Mesendoderm (in vitro differentiated cells): ENCODE measurements around the gene PAX5.

ENCODE experiments used
- DNase-seq: peaks from one replicate; pipeline ENCODE4 v3.0.0; 2013
- H2AK5ac ChIP-seq: 2 replicates; pipeline ENCODE4 v1.6.1; 2013; ENCODE audit warnings: low read length, inconsistent platforms
- H2BK120ac ChIP-seq: 2 replicates; pipeline ENCODE4 v1.6.1; 2013; ENCODE audit warnings: low read depth, mild to moderate bottlenecking, low read length, moderate library complexity, mixed read lengths
- H2BK15ac ChIP-seq: replicated peaks from 2 replicates; pipeline ENCODE4 v1.6.1; 2013; ENCODE audit warnings: low read depth, mild to moderate bottlenecking, moderate library complexity
- H2BK5ac ChIP-seq: 2 replicates; pipeline ENCODE4 v1.6.1; 2013; ENCODE audit warnings: low read length, inconsistent platforms
- H3K18ac ChIP-seq: 2 replicates; pipeline ENCODE4 v1.6.1; 2013; ENCODE audit warnings: mild to moderate bottlenecking, low read length, mixed read lengths
- H3K23ac ChIP-seq: one replicate; pipeline ENCODE4 v1.6.1; 2013; ENCODE audit warnings: low read length
- H3K27ac ChIP-seq: 2 replicates; pipeline ENCODE4 v1.5.1; 2013; ENCODE audit warnings: low read depth, mild to moderate bottlenecking, inconsistent platforms, low read length, moderate library complexity
- H3K27me3 ChIP-seq: 2 replicates; pipeline ENCODE4 v1.6.1; 2013; ENCODE audit warnings: low read length, control low read depth, mild to moderate bottlenecking, inconsistent platforms; ENCODE audit not compliant: insufficient read depth, poor library complexity
- H3K36me3 ChIP-seq: 2 replicates; pipeline ENCODE4 v1.6.1; 2013; ENCODE audit warnings: low read length, inconsistent platforms; ENCODE audit not compliant: control insufficient read depth, insufficient read depth
- H3K4ac ChIP-seq: one replicate; pipeline ENCODE4 v1.6.1; 2013; ENCODE audit warnings: low read depth, mild to moderate bottlenecking, low read length, moderate library complexity
- H3K4me1 ChIP-seq: 2 replicates; pipeline ENCODE4 v1.6.1; 2013; ENCODE audit warnings: low read depth, low read length, inconsistent platforms; ENCODE audit not compliant: control insufficient read depth
- H3K4me2 ChIP-seq: 2 replicates; pipeline ENCODE4 v1.6.1; 2013; ENCODE audit warnings: low read length
- H3K4me3 ChIP-seq: 2 replicates; pipeline ENCODE4 v1.5.1; 2013; ENCODE audit warnings: mild to moderate bottlenecking, low read length
- H3K56ac ChIP-seq: one replicate; pipeline ENCODE4 v1.6.1; 2013; ENCODE audit warnings: low read length
- H3K79me1 ChIP-seq: 2 replicates; pipeline ENCODE4 v1.6.1; 2013; ENCODE audit warnings: low read length, inconsistent platforms
- H3K79me2 ChIP-seq: 2 replicates; pipeline ENCODE4 v1.6.1; 2013; ENCODE audit warnings: mild to moderate bottlenecking, low read length; ENCODE audit not compliant: control insufficient read depth, insufficient read depth
- H3K9ac ChIP-seq: 2 replicates; pipeline ENCODE4 v1.6.1; 2013; ENCODE audit warnings: low read length, inconsistent platforms
- H4K5ac ChIP-seq: one replicate; pipeline ENCODE4 v1.6.1; 2013; ENCODE audit warnings: low read length
- H4K8ac ChIP-seq: one replicate; pipeline ENCODE4 v1.6.1; 2013; ENCODE audit warnings: low read depth, mild to moderate bottlenecking, control low read depth, low read length, moderate library complexity
- WGBS: extraction: QIAGEN DNeasy Blood & Tissue Kit; methylation state at CpG from one replicate; pipeline ENCODE4 v1.1.7; 2013; ENCODE audit warnings: low lambda C conversion rate, missing lambda C conversion rate; ENCODE audit not compliant: insufficient coverage; ENCODE audit errors: extremely low coverage; 5-methylcytosine and 5-hydroxymethylcytosine counted together

The PAX5 gene

GRCh38 chr9:37007295-37007694 is 26.8 kb downstream of the PAX5 start:
- DNase-seq: no peak
- Histone ChIP-seq H3K79me1 (no peaks in the 10 kb centered on the region), H3K36me3 (no peaks in the 10 kb centered on the region), H2BK120ac (no peak overlapping the region), H3K79me2 (no peaks in the 10 kb centered on the region), H3K56ac (no peak overlapping the region), H3K23ac (no peak overlapping the region), H2BK5ac (no peak overlapping the region), H3K27ac (no peak overlapping the region), H3K27me3 (peaks cover 13% of the 10 kb centered on the region), H3K4ac (no peak overlapping the region), H2BK15ac (no peak overlapping the region), H3K4me1 (no peaks in the 10 kb centered on the region), H3K4me2 (no peak overlapping the region), H4K5ac (no peak overlapping the region), H2AK5ac (no peak overlapping the region), H3K4me3 (no peak overlapping the region), H3K18ac (no peak overlapping the region), H4K8ac (no peak overlapping the region), H3K9ac (no peak overlapping the region)
- no CpG with 5 or more reads among the region's 13 CpGs for WGBS

- Histone ChIP-seq H3K27ac (no peak overlapping the region), H3K4me1 (no peaks in the 10 kb centered on the region), H2BK120ac (no peak overlapping the region), H3K4me2 (no peak overlapping the region), H3K23ac (no peak overlapping the region), H3K4ac (no peak overlapping the region), H3K9ac (no peak overlapping the region), H3K36me3 (no peaks in the 10 kb centered on the region), H3K79me2 (no peaks in the 10 kb centered on the region), H3K27me3 (peaks cover 15% of the 10 kb centered on the region), H2BK5ac (no peak overlapping the region), H4K8ac (no peak overlapping the region), H2AK5ac (no peak overlapping the region), H3K4me3 (no peak overlapping the region), H4K5ac (no peak overlapping the region), H3K18ac (no peak overlapping the region), H3K79me1 (no peaks in the 10 kb centered on the region), H3K56ac (no peak overlapping the region), H2BK15ac (no peak overlapping the region)
- WGBS: no CpG with 5 or more reads among the region's 6 CpGs
- no peak for DNase-seq
Observed at GRCh38 chr9:37005517-37006140, 28.4 kb downstream of the PAX5 start.

- Histone ChIP-seq H3K23ac (no peak overlapping the region), H2BK15ac (no peak overlapping the region), H3K4me2 (no peak overlapping the region), H3K4me1 (no peaks in the 10 kb centered on the region), H3K36me3 (no peaks in the 10 kb centered on the region), H4K5ac (no peak overlapping the region), H2BK120ac (no peak overlapping the region), H3K56ac (no peak overlapping the region), H3K9ac (no peak overlapping the region), H3K18ac (no peak overlapping the region), H3K27me3 (peaks cover 15% of the 10 kb centered on the region), H3K79me1 (no peaks in the 10 kb centered on the region), H4K8ac (no peak overlapping the region), H3K4me3 (no peak overlapping the region), H3K79me2 (no peaks in the 10 kb centered on the region), H2AK5ac (no peak overlapping the region), H3K27ac (no peak overlapping the region), H3K4ac (no peak overlapping the region), H2BK5ac (no peak overlapping the region)
- no CpG with 5 or more reads among the region's 5 CpGs for WGBS
- no peak for DNase-seq
Observed at GRCh38 chr9:37004424-37004935, 29.6 kb downstream of the PAX5 start.

GRCh38 chr9:37002413-37003217 is 31.5 kb downstream of the PAX5 start:
- Histone ChIP-seq H3K27ac (no peak overlapping the region), H3K4me2 (peak overlapping the region; percentile 50)

GRCh38 chr9:37002036-37002412 is 32.0 kb downstream of the PAX5 start:
- no peak overlapping the region for H3K9ac ChIP-seq
- H2AK5ac ChIP-seq: no peak overlapping the region
- no peak overlapping the region for H3K4me2 ChIP-seq
- H3K4me1 ChIP-seq: no peaks in the 10 kb centered on the region
- no peak overlapping the region for H3K4ac ChIP-seq
- H3K27ac ChIP-seq: no peak overlapping the region
- H3K79me2 ChIP-seq: no peaks in the 10 kb centered on the region
- no peak overlapping the region for H3K23ac ChIP-seq
- H3K56ac ChIP-seq: no peak overlapping the region
- H2BK5ac ChIP-seq: no peak overlapping the region
- H2BK120ac ChIP-seq: no peak overlapping the region
- WGBS: no CpG with 5 or more reads among the region's 11 CpGs
- peaks cover 15% of the 10 kb centered on the region for H3K27me3 ChIP-seq
- H3K79me1 ChIP-seq: no peaks in the 10 kb centered on the region
- no peak overlapping the region for H3K18ac ChIP-seq
- no peak overlapping the region for H3K4me3 ChIP-seq
- H3K36me3 ChIP-seq: no peaks in the 10 kb centered on the region
- no peak for DNase-seq
- H4K8ac ChIP-seq: no peak overlapping the region
- no peak overlapping the region for H4K5ac ChIP-seq
- no peak overlapping the region for H2BK15ac ChIP-seq

More at GRCh38 chr9:37002413-37003217, 31.5 kb downstream of the PAX5 start:
- Histone ChIP-seq H3K4me1 (no peaks in the 10 kb centered on the region), H3K18ac (no peak overlapping the region), H2BK120ac (no peak overlapping the region), H3K23ac (peak overlapping the region; percentile 31), H3K4ac (no peak overlapping the region), H2BK15ac (no peak overlapping the region), H4K5ac (no peak overlapping the region), H3K79me2 (no peaks in the 10 kb centered on the region), H3K4me3 (no peak overlapping the region), H2AK5ac (no peak overlapping the region), H2BK5ac (no peak overlapping the region), H3K36me3 (no peaks in the 10 kb centered on the region), H3K79me1 (no peaks in the 10 kb centered on the region), H4K8ac (no peak overlapping the region), H3K56ac (peak overlapping the region; percentile 37), H3K27me3 (peaks cover 15% of the 10 kb centered on the region), H3K9ac (peak overlapping the region; percentile 20)
- no peak for DNase-seq
- no CpG with 5 or more reads among the region's 62 CpGs for WGBS
